Ishikawa (cell line): Measurements from ENCODE around the gene GALNT11.

Source experiments
- CEBPB ChIP-seq: IDR thresholded peaks from 2 replicates; pipeline ENCODE4 v1.6.1; 2012
- EGR1 ChIP-seq: IDR thresholded peaks from 2 replicates; pipeline ENCODE4 v1.6.1; 2012
- EP300 ChIP-seq: IDR thresholded peaks from 2 replicates; pipeline ENCODE4 v1.6.1; 2012; ENCODE audit warnings: borderline replicate concordance
- NFIC ChIP-seq: IDR thresholded peaks from 2 replicates; pipeline ENCODE4 v1.6.1; 2012
- RAD21 ChIP-seq: IDR thresholded peaks from 2 replicates; pipeline ENCODE4 v1.6.1; 2012; ENCODE audit warnings: low read depth
- TAF1 ChIP-seq: IDR thresholded peaks from 2 replicates; pipeline ENCODE4 v1.6.1; 2012; ENCODE audit warnings: low read depth, mild to moderate bottlenecking
- TEAD4 ChIP-seq: IDR thresholded peaks from 2 replicates; pipeline ENCODE4 v1.6.1; 2012
- YY1 ChIP-seq: IDR thresholded peaks from 2 replicates; pipeline ENCODE4 v1.6.1; 2012; ENCODE audit warnings: low read depth
- TF ChIP-seq, protein P1 (sequence below): IDR thresholded peaks from 2 replicates; pipeline ENCODE4 v1.6.1; 2012

DNA sequence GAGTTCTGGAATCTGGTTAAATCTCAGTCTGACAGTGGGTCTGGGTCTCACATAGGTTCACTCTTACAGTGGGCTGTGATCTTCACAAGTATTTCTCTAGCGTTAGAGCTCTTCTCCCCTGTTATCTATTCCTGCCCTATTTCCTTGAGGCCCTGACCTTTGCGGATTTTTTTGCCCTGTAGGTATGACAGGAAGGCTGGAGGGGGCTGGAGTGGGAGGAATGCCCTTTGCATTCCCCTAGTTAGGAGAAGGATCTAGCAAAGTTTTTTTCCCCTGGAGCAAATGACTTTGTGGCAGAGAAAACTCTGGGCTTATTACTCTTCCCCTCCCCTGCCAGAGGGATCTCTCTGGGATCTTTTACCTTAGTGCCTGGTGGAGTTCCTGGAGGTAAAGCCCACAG lies 49.2 kb downstream of the GALNT11 start:
- TF ChIP-seq RAD21 (no peak), NFIC (no peak), EP300 (no peak), CEBPB (no peak), TEAD4 (no peak), TAF1 (no peak), EGR1 (no peak), YY1 (no peak)
- TF ChIP-seq, protein P1, sequence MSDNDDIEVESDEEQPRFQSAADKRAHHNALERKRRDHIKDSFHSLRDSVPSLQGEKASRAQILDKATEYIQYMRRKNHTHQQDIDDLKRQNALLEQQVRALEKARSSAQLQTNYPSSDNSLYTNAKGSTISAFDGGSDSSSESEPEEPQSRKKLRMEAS = no peak
